Loucy (cell line): ENCODE data around the gene PDGFD.

Experiments
- EZH2phosphoT487 ChIP-seq: fragments of 200-600 bp; IDR thresholded peaks from 2 replicates; pipeline ENCODE4 v1.6.1; 2018; ENCODE audit warnings: antibody characterized with exemption, mild to moderate bottlenecking, moderate library complexity, borderline replicate concordance
- TF ChIP-seq, protein P1 (sequence below): fragments of 200-600 bp; sonication (generic); conservative IDR thresholded peaks from 2 replicates; pipeline ENCODE4 v1.5.1; 2014; ENCODE audit warnings: mild to moderate bottlenecking, antibody characterized with exemption, low read length

DNA sequence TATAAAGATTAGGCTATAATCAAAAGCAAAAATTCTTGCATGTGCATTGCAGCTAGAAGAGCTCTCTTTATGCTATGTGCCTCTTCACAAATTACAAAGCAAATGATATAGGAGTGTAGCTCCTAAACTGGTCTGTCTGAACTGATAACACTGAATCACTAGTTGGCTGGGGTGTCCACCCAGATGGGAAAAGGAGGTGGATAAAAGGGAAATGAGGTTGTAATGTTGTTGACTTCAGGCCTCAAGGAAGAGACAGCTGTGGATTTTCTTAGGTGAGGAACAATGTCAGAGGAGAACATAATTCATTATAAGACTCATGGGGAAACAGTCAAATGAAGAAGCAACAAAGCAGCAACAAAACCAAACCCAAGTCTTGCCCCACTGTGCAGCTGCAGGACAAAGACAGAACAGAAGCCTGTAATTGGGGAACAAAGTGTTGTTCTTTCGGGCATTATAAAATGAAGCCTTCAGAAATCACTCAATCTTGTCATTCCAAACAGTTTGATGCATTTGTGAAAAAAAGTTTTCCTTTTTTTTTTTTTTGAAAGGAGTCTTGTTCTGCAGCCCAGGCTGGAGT, 257.6 kb downstream of the PDGFD start:
- TF ChIP-seq, protein P1, sequence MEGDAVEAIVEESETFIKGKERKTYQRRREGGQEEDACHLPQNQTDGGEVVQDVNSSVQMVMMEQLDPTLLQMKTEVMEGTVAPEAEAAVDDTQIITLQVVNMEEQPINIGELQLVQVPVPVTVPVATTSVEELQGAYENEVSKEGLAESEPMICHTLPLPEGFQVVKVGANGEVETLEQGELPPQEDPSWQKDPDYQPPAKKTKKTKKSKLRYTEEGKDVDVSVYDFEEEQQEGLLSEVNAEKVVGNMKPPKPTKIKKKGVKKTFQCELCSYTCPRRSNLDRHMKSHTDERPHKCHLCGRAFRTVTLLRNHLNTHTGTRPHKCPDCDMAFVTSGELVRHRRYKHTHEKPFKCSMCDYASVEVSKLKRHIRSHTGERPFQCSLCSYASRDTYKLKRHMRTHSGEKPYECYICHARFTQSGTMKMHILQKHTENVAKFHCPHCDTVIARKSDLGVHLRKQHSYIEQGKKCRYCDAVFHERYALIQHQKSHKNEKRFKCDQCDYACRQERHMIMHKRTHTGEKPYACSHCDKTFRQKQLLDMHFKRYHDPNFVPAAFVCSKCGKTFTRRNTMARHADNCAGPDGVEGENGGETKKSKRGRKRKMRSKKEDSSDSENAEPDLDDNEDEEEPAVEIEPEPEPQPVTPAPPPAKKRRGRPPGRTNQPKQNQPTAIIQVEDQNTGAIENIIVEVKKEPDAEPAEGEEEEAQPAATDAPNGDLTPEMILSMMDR, result no peak
- TF ChIP-seq EZH2phosphoT487, result no peak
